ENCODE results near the gene APOA5.
A peak's percentile ranks its signal among the peaks of the same experiment; 100 is the strongest.

The APOA5 gene

GRCh38 chr11:116797816-116798215 is 6.1 kb upstream of the APOA5 start:
- DNase-seq (ENCODE audit: low read depth): no peak

DNA sequence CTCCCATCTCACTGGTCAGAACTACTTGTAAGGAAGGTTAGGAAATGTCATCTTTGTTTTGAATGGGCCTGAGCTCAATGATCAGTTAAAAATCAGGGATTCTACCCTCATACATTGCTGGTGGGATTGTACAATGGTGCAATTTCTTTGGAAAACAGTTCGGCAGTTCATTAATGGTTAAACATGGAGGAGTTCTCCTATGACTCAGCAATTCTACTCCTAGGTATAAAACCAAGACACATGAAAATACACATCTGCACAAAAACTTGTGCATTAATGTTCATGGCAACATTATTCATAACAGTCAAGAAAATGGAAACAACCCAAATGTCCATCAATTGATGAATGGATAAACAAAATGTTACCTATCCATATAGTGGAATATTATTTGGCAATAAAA is 4.9 kb upstream of the APOA5 start:
- no peak for DNase-seq (ENCODE audit: low read depth)

GRCh38 chr11:116794851-116795250 is 3.2 kb upstream of the APOA5 start:
- DNase-seq (ENCODE audit: low read depth): no peak

DNA sequence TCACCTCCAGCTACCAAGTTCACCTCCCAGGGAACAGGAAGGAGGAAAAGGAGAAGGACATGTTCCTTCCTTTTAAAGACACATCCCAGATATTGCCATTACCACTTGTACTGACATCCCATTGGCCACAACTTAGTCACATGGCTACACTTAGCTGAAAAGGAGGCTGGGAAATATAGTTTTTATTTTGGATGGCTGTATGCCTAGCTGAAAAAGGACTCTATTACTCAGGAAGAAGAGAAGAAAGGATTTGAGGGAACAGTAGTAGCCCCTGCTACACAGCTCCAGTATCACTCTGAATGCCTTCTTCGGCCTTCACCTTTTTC is 2.1 kb upstream of the APOA5 start:
- DNase-seq (ENCODE audit: low read depth): no peak

DNA sequence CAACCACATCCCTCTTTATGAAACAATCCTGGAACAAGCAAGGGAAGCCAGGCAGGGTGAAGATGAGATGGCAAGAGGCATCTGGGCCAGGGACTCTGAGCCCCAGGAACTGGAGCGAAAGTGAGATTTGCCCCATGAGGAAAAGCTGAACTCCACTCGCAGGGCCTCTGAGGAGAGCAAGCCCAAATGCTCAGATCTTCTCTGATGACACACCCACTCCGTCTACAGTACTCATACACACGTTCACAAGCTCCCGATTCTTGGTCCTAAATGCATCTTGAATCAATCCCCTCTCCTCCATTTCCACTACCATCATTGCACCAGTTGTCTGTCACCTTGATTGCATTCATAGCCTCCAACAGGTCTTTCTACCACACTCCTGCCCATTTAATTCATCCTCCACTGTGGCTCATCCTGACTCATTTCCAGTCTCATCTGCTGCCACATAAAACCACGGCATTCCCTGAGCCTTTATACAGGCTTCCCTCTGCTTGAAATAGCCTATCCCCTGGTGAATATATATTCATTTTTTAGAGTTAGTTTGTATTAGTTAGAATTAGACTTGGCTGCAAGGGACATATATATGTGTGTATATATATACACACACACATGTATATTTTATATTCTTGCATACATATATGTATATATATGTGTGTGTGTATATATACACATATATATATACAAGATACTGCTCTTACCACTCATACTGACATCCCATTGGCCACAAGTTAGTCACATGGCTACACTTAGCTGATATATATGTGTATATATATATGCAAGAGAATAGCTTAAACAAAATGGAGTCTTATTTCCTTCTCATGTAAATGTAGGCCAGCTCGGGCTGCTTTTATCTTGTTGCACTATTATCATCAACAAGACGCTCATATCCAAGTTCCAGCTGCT is 1.4 kb upstream of the APOA5 start:
- DNase-seq (ENCODE audit: low read depth): peak; percentile 48

GRCh38 chr11:116792144-116792868 is 627 bp upstream of the APOA5 start:
- DNase-seq (ENCODE audit: low read depth): no peak

- peak; percentile 42 for DNase-seq (ENCODE audit: low read depth)
These were observed 472 bp downstream of the APOA5 start for GRCh38 chr11:116791002-116791812.

GRCh38 chr11:116790167-116791001 is 1.3 kb downstream of the APOA5 start:
- DNase-seq (ENCODE audit: low read depth): no peak

- no peak for DNase-seq (ENCODE audit: low read depth)
These were observed 2.7 kb downstream of the APOA5 start for GRCh38 chr11:116788975-116789374.

DNA sequence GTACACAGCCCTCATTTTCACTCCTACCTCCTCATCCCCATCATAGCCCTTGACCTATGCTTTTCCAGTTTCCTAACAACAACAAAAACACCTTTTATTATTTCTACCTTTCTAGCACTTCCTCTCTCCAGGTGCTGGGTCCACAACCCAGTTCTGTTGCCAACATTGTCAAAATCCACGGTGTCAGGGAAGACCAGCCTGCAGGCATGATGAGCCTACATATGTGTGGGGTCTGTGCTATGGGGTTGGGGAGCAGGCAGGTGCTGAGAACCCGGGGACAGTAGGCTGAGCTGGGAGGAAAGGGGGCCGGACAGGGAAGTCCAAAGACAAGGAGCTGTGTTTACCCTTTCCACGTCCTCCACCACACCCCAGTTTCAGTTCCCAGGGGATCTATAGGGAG is 3.1 kb downstream of the APOA5 start:
- no peak for DNase-seq (ENCODE audit: low read depth)

DNA sequence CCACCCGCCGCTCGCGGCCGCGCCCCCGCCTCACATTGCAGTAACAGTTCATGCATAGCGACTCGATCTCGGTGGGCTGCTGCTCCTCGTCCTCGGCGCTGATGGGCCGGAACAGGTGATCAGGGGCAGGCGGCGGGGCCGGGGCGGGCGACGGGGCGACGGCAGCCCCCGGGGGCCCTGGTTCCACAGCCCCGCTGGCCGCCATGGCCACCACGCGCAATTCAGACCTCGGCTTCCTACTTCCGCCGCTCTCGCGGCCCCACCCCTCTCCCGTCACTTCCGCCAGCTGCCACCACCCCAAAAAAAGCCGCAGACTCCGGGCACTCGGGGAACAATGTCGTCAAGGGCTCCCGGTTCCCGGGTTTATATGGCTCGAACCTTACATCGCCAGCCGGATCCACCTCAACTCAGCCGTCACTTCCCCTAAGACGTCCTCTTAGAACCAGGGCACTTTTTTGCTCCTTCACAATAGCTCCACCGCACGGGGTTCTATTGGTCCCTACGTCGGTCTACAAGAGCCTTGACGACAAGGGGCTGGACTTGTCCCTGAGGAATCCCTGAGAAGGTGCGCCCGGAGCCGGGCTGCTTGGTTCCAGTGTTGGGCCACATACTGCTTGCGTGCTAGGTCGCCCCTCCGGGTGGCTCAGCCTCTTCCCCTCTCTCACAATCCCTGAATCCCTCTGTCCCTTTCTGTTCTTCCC is 3.7 kb downstream of the APOA5 start, which contains the start of gene ZPR1:
TSS of gene ZPR1 (minus strand) at position 238 of the 701 bp plus-strand sequence. CDS start at position 205, 33 bp downstream.
- peak; percentile 58 for DNase-seq (ENCODE audit: low read depth)

DNA sequence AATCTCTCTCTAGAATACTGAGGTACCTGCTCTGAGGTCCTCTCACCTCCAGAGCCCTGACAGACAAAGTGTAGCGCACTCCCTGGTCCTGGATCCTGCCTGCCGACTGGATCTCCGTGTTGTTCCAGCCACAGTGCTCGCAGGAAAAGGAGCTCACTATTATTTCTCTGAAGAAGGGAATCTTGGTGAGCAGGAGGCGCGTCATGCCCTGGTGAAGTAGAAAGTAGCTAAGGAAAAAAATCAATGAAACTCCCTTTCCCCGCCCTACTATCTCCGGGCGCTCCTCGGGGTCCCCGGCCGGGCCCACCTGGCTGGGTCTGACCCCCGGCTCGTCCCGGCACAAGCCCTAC is 4.3 kb downstream of the APOA5 start:
- peak; percentile 21 for DNase-seq (ENCODE audit: low read depth)

DNA sequence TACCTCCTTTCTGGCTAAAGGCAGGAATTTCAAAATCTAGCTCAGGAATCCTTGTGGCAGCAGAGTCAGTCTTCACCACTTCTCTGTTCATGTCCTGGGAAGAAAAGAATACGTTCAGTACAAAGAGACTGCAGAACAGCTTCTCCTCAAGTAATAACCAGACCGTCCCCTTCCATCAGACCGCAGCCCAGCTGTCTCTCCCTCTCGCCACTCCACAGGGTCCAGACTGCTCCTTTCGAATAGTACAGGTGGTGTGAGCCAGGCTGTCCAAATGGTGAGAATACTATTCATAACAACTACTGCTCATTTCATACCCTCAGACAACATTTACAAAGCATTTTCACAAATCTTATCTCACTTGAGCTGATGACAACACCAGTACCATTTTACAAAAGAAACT is 4.7 kb downstream of the APOA5 start:
- no peak for DNase-seq (ENCODE audit: low read depth)

DNA sequence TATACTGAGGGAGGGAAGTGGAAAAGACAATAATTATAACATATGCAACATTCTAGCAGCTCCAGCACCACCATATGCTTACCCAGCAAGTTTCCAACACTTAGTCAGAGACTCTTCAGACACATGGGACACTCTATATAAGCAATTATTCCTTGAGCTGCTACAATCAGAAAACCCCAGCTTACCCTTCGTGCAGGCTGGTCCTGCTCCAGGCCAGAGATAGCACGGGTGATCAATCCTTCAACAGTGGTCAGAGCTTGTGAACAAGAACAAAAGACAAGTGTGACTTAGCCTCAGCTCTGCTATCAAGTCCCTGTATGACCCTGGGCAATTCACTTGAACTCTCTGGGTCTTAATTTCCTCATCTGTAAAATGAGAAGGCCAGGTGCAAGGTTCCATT is 5.4 kb downstream of the APOA5 start:
- no peak for DNase-seq (ENCODE audit: low read depth)

GRCh38 chr11:116782728-116783127 is 9.0 kb downstream of the APOA5 start:
- DNase-seq (ENCODE audit: low read depth): peak; percentile 67

- peak; percentile 27 for DNase-seq (ENCODE audit: low read depth)
These were observed 13.1 kb downstream of the APOA5 start for GRCh38 chr11:116778556-116778955.

- DNase-seq (ENCODE audit: low read depth): peak; percentile 20
These were observed 14.6 kb downstream of the APOA5 start for GRCh38 chr11:116777056-116777455.

- DNase-seq (ENCODE audit: low read depth): no peak
These were observed 15.1 kb downstream of the APOA5 start for GRCh38 chr11:116776522-116776984.

- no peak for DNase-seq (ENCODE audit: low read depth)
These were observed 15.7 kb downstream of the APOA5 start for GRCh38 chr11:116775975-116776374.

DNA sequence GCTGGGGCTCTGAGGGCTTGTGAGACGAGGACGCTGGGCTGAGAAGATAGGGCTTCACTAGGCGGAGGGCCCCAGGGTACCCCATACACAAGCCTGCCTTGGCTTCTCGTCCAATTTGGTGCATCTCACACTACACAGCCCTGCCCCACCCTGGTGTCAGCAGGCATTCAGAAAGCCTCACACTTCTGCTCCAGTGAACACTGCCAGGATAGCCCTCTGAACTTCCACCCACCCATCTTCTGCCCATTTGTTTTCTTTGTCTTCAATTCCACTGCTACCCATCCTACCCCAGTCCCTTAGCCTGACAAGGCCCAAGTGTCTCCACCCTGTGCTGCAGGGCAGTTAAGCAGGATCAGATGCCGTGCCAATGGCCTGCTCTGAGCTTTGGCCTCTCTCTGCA is 17.0 kb downstream of the APOA5 start:
- no peak for DNase-seq (ENCODE audit: low read depth)
